ENCODE results near the gene RASA2. TPM values are rescaled to one million over a fixed set of nuclear protein-coding genes. Genes with fewer than 3 reads are reported as not detected.
"Not testable (repeated sequence)": the region's sequence is repeated elsewhere in the genome, so short reads cannot be mapped to it uniquely, and the experiment has no call there.

RASA2 gene
- total RNA-seq, 1 donor from 2014 or later: 10.0 TPM

- DNase-seq (ENCODE audit: low spot score): no peak
Measured at GRCh38 chr3:141578202-141578973, 91.6 kb downstream of the RASA2 start.

GRCh38 chr3:141594357-141594756 lies 107.5 kb downstream of the RASA2 start:
- DNase-seq (ENCODE audit: low spot score): no peak

GRCh38 chr3:141597931-141598330 lies 111.1 kb downstream of the RASA2 start:
- DNase-seq (ENCODE audit: low spot score): no peak

- no peak for DNase-seq (ENCODE audit: low spot score)
Measured at GRCh38 chr3:141600331-141600730, 113.5 kb downstream of the RASA2 start.

GRCh38 chr3:141602706-141603105 lies 115.9 kb downstream of the RASA2 start:
- DNase-seq (ENCODE audit: low spot score): no peak

GRCh38 chr3:141603473-141604035 lies 116.7 kb downstream of the RASA2 start:
- DNase-seq (ENCODE audit: low spot score): no peak

- no peak for DNase-seq (ENCODE audit: low spot score)
Measured at GRCh38 chr3:141605883-141606282, 119.1 kb downstream of the RASA2 start.

GRCh38 chr3:141608438-141608837 lies 121.6 kb downstream of the RASA2 start:
- no peak for DNase-seq (ENCODE audit: low spot score)

- DNase-seq (ENCODE audit: low spot score): no peak
Measured at GRCh38 chr3:141610939-141611338, 124.1 kb downstream of the RASA2 start.

GRCh38 chr3:141618103-141618910 lies 131.5 kb downstream of the RASA2 start:
- DNase-seq (ENCODE audit: low spot score): no peak

- no peak for DNase-seq (ENCODE audit: low spot score)
Measured at GRCh38 chr3:141618938-141619337, 132.1 kb downstream of the RASA2 start.

GRCh38 chr3:141619450-141619849 lies 132.6 kb downstream of the RASA2 start:
- no peak for DNase-seq (ENCODE audit: low spot score)

GRCh38 chr3:141623691-141624090 lies 136.9 kb downstream of the RASA2 start:
- no peak for DNase-seq (ENCODE audit: low spot score)

- no peak for DNase-seq (ENCODE audit: low spot score)
Measured at GRCh38 chr3:141625506-141625905, 138.7 kb downstream of the RASA2 start.

- not testable (repeated sequence) for DNase-seq (ENCODE audit: low spot score)
Measured at GRCh38 chr3:141628334-141628733, 141.5 kb downstream of the RASA2 start.

- DNase-seq (ENCODE audit: low spot score): not testable (repeated sequence)
Measured at GRCh38 chr3:141628868-141629441, 142.1 kb downstream of the RASA2 start.

GRCh38 chr3:141629976-141630375 lies 143.1 kb downstream of the RASA2 start:
- no peak for DNase-seq (ENCODE audit: low spot score)

- DNase-seq (ENCODE audit: low spot score): no peak
Measured at GRCh38 chr3:141632779-141633374, 146.1 kb downstream of the RASA2 start.

GRCh38 chr3:141642215-141642614 lies 155.4 kb downstream of the RASA2 start:
- DNase-seq (ENCODE audit: low spot score): no peak

- no peak for DNase-seq (ENCODE audit: low spot score)
Measured at GRCh38 chr3:141643391-141643790, 156.6 kb downstream of the RASA2 start.

- no peak for DNase-seq (ENCODE audit: low spot score)
Measured at GRCh38 chr3:141643796-141644195, 157.0 kb downstream of the RASA2 start.

- peak; percentile 67 for DNase-seq (ENCODE audit: low spot score)
Measured at GRCh38 chr3:141644931-141645330, 158.1 kb downstream of the RASA2 start.
